ENCODE measurements around the gene GPATCH1. TPM values are rescaled to one million over a fixed set of nuclear protein-coding genes. Genes with fewer than 3 reads are reported as not detected.

Gene GPATCH1
- total and polyA plus RNA-seq, 10 of the 15 experiments (the other 5 are each of a cell fraction or from before 2014, with no cell fraction given): 4.5 to 9.6 (median 7.2) TPM

DNA sequence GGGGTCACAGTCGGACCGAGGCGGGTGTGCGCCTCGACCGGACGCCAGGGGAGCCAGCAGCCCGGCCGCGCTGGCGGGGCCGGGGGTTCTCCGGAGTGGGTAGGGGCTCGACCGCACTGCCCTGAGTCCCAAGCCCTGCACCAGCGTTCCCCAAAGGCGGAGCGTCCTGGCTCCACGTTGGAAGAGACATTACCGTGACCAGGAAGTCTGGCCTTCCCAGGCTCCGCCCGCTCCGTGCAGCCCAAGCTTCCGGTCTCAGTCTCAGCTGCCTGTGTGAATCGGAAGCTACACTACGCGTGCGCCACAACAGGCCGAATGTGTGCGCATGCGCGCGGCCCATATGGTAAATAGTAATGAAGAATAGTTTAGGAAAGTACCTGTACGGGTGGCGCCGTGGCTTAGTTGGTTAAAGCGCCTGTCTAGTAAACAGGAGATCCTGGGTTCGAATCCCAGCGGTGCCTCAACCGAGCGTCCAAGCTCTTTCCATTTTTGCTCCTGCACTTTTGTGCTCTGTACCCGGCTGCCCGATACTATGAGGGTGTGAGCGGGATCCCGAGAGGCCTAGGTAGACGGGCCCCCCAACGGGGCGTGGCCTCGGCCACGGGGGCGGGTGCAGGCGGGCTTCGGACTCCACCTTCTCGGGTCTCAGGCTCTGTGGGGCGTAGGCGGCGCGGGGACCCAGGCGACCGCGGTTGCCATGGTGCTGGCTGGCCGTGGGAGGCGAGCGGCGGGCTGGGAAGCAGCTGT lies 95.9 kb downstream of the GPATCH1 start:
- Histone ChIP-seq H3K9me3 (replicated peaks; ENCODE audit: control insufficient read depth, insufficient read depth, low read length) (no peaks in the 10 kb centered on the region), H3K4me1 (ENCODE audit: control insufficient read depth, insufficient read depth, low read length) (peaks cover 12% of the 10 kb centered on the region), H3K27ac (ENCODE audit: control insufficient read depth, insufficient read depth) (peak overlapping the region; percentile 92), H2AFZ (ENCODE audit: control insufficient read depth, low read depth, low read length) (peak overlapping the region; percentile 82), H3K79me2 (ENCODE audit: control insufficient read depth, insufficient read depth, low read length) (peaks cover 7% of the 10 kb centered on the region), H3K36me3 (ENCODE audit: control insufficient read depth in 2 of 2, insufficient read depth in 2 of 2, low read length in 1 of 2) (no peaks in the 10 kb centered on the region), H3K27me3 (replicated peaks in 1 of 2; ENCODE audit: control insufficient read depth in 2 of 2, insufficient read depth in 2 of 2, low read length in 1 of 2) (no peaks in the 10 kb centered on the region), H4K20me1 (ENCODE audit: control insufficient read depth, insufficient read depth) (no peaks in the 10 kb centered on the region), H3K9ac (ENCODE audit: control insufficient read depth, insufficient read depth, low read length) (peak overlapping the region; percentile 81), H3K4me2 (ENCODE audit: control insufficient read depth, insufficient read depth) (peak overlapping the region; percentile 88), H3K4me3 (peak overlapping the region; percentile 81)
- RAD21 ChIA-PET (ENCODE audit: unreplicated experiment): interaction anchor here (0.8 to 1.7 kb wide), 5 partner anchors 17 to 197 kb away, joined by 3 to 9 read pairs (median 5); partner anchors contain the start of genes CEBPG and GPATCH1
- peak; percentile 97 for DNase-seq (ENCODE audit: low read depth, low spot score)
- CTCF ChIA-PET: interaction anchor here (0.8 to 5.9 kb wide), 13 partner anchors 9 to 205 kb away, joined by 3 to 25 read pairs (median 5); partner anchors contain the start of genes CEP89, FAAP24 and GPATCH1
- peak; percentile 93 for ATAC-seq
- POLR2A ChIA-PET: interaction anchor here (0.6 to 2.6 kb wide), 4 partner anchors 14 to 196 kb away, joined by 3 to 9 read pairs (median 4); partner anchors contain the start of gene CEBPG
- SMC1A ChIA-PET (ENCODE audit: uncharacterized antibody, unreplicated experiment): interaction anchor here (0.5 to 2.2 kb wide), 10 partner anchors 8 to 204 kb away, joined by 3 to 8 read pairs (median 4); no protein-coding TSS in a partner anchor
- BruUV-seq (replicated peaks): TSS peak; percentile 91
- under 1% methylated on average over 62 of the region's 65 CpGs for WGBS (ENCODE audit: insufficient coverage, insufficient replicate concordance, low lambda C conversion rate, missing lambda C conversion rate)
- in situ Hi-C loops (cut with MboI) (no loop called here), intact Hi-C loops (cut with micrococcal nuclease; ENCODE audit: unreplicated experiment) (loop anchor here (2.0 to 5.0 kb wide), 3 partner anchors 32 to 195 kb away; partner anchors contain the start of gene CEBPG)
- peak; percentile 94 for FAIRE-seq
- TF ChIP-seq GATAD2B (conservative IDR thresholded peaks at IDR 0.05; ENCODE audit: low read depth) (peak; percentile 73; the same call in 1 of the 2 replicates), CHD1 (IDR thresholded peaks at IDR 0.05; ENCODE audit: low read depth, low read length) (no peak), IKZF2 (IDR thresholded peaks at IDR 0.05) (peak; percentile 95), JUNB (IDR thresholded peaks at IDR 0.05) (no peak), SREBF2 (IDR thresholded peaks at IDR 0.05; ENCODE audit: low read length) (peak; percentile 99), ZNF207 (IDR thresholded peaks at IDR 0.05; ENCODE audit: borderline replicate concordance) (peak; percentile 84), ZZZ3 (IDR thresholded peaks at IDR 0.05; ENCODE audit: control insufficient read depth, insufficient read length, low read depth) (no peak), TCF3 (IDR thresholded peaks at IDR 0.05; ENCODE audit: borderline replicate concordance, insufficient read depth, low read depth, low read length) (peak; percentile 82; the same call in 1 of the 2 replicates), BACH1 (IDR thresholded peaks at IDR 0.05; ENCODE audit: borderline replicate concordance) (peak; percentile 46), POLR2AphosphoS2 (IDR thresholded peaks at IDR 0.05; ENCODE audit: low read depth, low read length) (no peak; the same call in 1 of the 2 replicates)
- TF ChIP-seq, protein P1, sequence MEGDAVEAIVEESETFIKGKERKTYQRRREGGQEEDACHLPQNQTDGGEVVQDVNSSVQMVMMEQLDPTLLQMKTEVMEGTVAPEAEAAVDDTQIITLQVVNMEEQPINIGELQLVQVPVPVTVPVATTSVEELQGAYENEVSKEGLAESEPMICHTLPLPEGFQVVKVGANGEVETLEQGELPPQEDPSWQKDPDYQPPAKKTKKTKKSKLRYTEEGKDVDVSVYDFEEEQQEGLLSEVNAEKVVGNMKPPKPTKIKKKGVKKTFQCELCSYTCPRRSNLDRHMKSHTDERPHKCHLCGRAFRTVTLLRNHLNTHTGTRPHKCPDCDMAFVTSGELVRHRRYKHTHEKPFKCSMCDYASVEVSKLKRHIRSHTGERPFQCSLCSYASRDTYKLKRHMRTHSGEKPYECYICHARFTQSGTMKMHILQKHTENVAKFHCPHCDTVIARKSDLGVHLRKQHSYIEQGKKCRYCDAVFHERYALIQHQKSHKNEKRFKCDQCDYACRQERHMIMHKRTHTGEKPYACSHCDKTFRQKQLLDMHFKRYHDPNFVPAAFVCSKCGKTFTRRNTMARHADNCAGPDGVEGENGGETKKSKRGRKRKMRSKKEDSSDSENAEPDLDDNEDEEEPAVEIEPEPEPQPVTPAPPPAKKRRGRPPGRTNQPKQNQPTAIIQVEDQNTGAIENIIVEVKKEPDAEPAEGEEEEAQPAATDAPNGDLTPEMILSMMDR (IDR thresholded peaks at IDR 0.05 in 2 of 3, conservative IDR thresholded peaks at IDR 0.05 in 1 of 3; ENCODE audit: control insufficient read depth in 2 of 3, extremely low read depth in 1 of 3, insufficient read depth in 1 of 3, low read depth in 3 of 3, low read length in 3 of 3): 0 out of 6 replicates have a peak, but pooled peaks of 1 of the 3 experiments have one; percentile 1
- TF ChIP-seq, protein P2, sequence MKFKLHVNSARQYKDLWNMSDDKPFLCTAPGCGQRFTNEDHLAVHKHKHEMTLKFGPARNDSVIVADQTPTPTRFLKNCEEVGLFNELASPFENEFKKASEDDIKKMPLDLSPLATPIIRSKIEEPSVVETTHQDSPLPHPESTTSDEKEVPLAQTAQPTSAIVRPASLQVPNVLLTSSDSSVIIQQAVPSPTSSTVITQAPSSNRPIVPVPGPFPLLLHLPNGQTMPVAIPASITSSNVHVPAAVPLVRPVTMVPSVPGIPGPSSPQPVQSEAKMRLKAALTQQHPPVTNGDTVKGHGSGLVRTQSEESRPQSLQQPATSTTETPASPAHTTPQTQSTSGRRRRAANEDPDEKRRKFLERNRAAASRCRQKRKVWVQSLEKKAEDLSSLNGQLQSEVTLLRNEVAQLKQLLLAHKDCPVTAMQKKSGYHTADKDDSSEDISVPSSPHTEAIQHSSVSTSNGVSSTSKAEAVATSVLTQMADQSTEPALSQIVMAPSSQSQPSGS (IDR thresholded peaks at IDR 0.05; ENCODE audit: low read length): no peak
- TF ChIP-seq, protein P3, sequence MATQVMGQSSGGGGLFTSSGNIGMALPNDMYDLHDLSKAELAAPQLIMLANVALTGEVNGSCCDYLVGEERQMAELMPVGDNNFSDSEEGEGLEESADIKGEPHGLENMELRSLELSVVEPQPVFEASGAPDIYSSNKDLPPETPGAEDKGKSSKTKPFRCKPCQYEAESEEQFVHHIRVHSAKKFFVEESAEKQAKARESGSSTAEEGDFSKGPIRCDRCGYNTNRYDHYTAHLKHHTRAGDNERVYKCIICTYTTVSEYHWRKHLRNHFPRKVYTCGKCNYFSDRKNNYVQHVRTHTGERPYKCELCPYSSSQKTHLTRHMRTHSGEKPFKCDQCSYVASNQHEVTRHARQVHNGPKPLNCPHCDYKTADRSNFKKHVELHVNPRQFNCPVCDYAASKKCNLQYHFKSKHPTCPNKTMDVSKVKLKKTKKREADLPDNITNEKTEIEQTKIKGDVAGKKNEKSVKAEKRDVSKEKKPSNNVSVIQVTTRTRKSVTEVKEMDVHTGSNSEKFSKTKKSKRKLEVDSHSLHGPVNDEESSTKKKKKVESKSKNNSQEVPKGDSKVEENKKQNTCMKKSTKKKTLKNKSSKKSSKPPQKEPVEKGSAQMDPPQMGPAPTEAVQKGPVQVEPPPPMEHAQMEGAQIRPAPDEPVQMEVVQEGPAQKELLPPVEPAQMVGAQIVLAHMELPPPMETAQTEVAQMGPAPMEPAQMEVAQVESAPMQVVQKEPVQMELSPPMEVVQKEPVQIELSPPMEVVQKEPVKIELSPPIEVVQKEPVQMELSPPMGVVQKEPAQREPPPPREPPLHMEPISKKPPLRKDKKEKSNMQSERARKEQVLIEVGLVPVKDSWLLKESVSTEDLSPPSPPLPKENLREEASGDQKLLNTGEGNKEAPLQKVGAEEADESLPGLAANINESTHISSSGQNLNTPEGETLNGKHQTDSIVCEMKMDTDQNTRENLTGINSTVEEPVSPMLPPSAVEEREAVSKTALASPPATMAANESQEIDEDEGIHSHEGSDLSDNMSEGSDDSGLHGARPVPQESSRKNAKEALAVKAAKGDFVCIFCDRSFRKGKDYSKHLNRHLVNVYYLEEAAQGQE (IDR thresholded peaks at IDR 0.05; ENCODE audit: low read depth, low read length): no peak
- TF ChIP-seq, protein P4, sequence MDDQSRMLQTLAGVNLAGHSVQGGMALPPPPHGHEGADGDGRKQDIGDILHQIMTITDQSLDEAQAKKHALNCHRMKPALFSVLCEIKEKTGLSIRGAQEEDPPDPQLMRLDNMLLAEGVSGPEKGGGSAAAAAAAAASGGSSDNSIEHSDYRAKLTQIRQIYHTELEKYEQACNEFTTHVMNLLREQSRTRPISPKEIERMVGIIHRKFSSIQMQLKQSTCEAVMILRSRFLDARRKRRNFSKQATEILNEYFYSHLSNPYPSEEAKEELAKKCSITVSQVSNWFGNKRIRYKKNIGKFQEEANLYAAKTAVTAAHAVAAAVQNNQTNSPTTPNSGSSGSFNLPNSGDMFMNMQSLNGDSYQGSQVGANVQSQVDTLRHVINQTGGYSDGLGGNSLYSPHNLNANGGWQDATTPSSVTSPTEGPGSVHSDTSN (IDR thresholded peaks at IDR 0.05; ENCODE audit: insufficient replicate concordance, low read depth, low read length): no peak
